Measurements from ENCODE around the gene GSE1.

The GSE1 gene

GRCh38 chr16:85642762-85643358 lies 29.7 kb downstream of the GSE1 start:
- TF ChIP-seq, protein P1, sequence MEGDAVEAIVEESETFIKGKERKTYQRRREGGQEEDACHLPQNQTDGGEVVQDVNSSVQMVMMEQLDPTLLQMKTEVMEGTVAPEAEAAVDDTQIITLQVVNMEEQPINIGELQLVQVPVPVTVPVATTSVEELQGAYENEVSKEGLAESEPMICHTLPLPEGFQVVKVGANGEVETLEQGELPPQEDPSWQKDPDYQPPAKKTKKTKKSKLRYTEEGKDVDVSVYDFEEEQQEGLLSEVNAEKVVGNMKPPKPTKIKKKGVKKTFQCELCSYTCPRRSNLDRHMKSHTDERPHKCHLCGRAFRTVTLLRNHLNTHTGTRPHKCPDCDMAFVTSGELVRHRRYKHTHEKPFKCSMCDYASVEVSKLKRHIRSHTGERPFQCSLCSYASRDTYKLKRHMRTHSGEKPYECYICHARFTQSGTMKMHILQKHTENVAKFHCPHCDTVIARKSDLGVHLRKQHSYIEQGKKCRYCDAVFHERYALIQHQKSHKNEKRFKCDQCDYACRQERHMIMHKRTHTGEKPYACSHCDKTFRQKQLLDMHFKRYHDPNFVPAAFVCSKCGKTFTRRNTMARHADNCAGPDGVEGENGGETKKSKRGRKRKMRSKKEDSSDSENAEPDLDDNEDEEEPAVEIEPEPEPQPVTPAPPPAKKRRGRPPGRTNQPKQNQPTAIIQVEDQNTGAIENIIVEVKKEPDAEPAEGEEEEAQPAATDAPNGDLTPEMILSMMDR (IDR thresholded peaks at IDR 0.05; ENCODE audit: insufficient read depth, low read length) = no peak
- TF ChIP-seq POLR2AphosphoS5 (IDR thresholded peaks at IDR 0.05; ENCODE audit: low read depth) (no peak), SPI1 (IDR thresholded peaks at IDR 0.05; ENCODE audit: borderline replicate concordance, low read depth) (no peak), GABPA (IDR thresholded peaks at IDR 0.05; ENCODE audit: low read depth) (no peak)
- TF ChIP-seq, protein P2, sequence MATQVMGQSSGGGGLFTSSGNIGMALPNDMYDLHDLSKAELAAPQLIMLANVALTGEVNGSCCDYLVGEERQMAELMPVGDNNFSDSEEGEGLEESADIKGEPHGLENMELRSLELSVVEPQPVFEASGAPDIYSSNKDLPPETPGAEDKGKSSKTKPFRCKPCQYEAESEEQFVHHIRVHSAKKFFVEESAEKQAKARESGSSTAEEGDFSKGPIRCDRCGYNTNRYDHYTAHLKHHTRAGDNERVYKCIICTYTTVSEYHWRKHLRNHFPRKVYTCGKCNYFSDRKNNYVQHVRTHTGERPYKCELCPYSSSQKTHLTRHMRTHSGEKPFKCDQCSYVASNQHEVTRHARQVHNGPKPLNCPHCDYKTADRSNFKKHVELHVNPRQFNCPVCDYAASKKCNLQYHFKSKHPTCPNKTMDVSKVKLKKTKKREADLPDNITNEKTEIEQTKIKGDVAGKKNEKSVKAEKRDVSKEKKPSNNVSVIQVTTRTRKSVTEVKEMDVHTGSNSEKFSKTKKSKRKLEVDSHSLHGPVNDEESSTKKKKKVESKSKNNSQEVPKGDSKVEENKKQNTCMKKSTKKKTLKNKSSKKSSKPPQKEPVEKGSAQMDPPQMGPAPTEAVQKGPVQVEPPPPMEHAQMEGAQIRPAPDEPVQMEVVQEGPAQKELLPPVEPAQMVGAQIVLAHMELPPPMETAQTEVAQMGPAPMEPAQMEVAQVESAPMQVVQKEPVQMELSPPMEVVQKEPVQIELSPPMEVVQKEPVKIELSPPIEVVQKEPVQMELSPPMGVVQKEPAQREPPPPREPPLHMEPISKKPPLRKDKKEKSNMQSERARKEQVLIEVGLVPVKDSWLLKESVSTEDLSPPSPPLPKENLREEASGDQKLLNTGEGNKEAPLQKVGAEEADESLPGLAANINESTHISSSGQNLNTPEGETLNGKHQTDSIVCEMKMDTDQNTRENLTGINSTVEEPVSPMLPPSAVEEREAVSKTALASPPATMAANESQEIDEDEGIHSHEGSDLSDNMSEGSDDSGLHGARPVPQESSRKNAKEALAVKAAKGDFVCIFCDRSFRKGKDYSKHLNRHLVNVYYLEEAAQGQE (IDR thresholded peaks at IDR 0.05; ENCODE audit: insufficient replicate concordance, low read depth) = no peak
- DNase-seq (ENCODE audit: low read depth in 1 of 2, low spot score in 1 of 2) = no peak
- H3K27me3 ChIP-seq (ENCODE audit: insufficient read depth, poor library complexity, severe bottlenecking) = no peaks in the 10 kb centered on the region
- no peak overlapping the region for H3K27ac ChIP-seq (replicated peaks)
- no peak overlapping the region for H3K4me3 ChIP-seq (replicated peaks; ENCODE audit: insufficient read depth, low read length)

DNA sequence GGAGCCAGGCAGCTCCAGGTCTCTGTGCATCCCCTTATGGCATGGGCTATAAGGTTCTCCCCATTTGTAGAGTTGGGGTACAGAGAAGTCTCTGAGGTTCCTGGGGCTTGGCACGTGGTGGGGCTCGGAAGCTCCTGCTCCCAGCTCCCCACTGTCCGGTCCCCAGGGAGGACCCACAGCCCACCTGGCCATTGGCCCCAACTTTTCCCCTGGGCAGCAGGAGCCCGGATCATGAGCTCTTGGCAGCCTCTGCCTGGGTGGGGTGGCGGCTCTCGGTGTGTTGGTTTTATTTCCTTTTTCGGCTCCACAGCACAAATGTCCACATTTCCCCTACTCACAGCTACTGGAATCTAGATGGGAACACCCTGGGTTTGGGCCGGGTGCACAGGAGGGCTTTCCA lies 30.5 kb downstream of the GSE1 start:
- TF ChIP-seq GABPA (IDR thresholded peaks at IDR 0.05; ENCODE audit: low read depth) = no peak
- no peak for TF ChIP-seq SPI1 (IDR thresholded peaks at IDR 0.05; ENCODE audit: borderline replicate concordance, low read depth)
- no peak for TF ChIP-seq POLR2AphosphoS5 (IDR thresholded peaks at IDR 0.05; ENCODE audit: low read depth)
- TF ChIP-seq, protein P2 (IDR thresholded peaks at IDR 0.05; ENCODE audit: insufficient replicate concordance, low read depth) = no peak
- TF ChIP-seq, protein P1 (IDR thresholded peaks at IDR 0.05; ENCODE audit: insufficient read depth, low read length) = no peak
- DNase-seq (ENCODE audit: low read depth in 1 of 2, low spot score in 1 of 2) = no peak
- no peak overlapping the region for H3K4me3 ChIP-seq (replicated peaks; ENCODE audit: insufficient read depth, low read length)
- no peak overlapping the region for H3K27ac ChIP-seq (replicated peaks)
- no peaks in the 10 kb centered on the region for H3K27me3 ChIP-seq (ENCODE audit: insufficient read depth, poor library complexity, severe bottlenecking)

GRCh38 chr16:85644093-85644712 lies 31.1 kb downstream of the GSE1 start:
- no peak for DNase-seq (ENCODE audit: low read depth in 1 of 2, low spot score in 1 of 2)
- no peak overlapping the region for H3K4me3 ChIP-seq (replicated peaks; ENCODE audit: insufficient read depth, low read length)
- no peaks in the 10 kb centered on the region for H3K27me3 ChIP-seq (ENCODE audit: insufficient read depth, poor library complexity, severe bottlenecking)
- H3K27ac ChIP-seq (replicated peaks) = no peak overlapping the region
- TF ChIP-seq POLR2AphosphoS5 (IDR thresholded peaks at IDR 0.05; ENCODE audit: low read depth) (no peak), SPI1 (IDR thresholded peaks at IDR 0.05; ENCODE audit: borderline replicate concordance, low read depth) (no peak), GABPA (IDR thresholded peaks at IDR 0.05; ENCODE audit: low read depth) (no peak)
- TF ChIP-seq, protein P2 (IDR thresholded peaks at IDR 0.05; ENCODE audit: insufficient replicate concordance, low read depth) = no peak
- TF ChIP-seq, protein P1 (IDR thresholded peaks at IDR 0.05; ENCODE audit: insufficient read depth, low read length) = no peak

Data from HL-60 (cell line).